ENCODE results near the gene PYGB. TPM values are rescaled to one million over a fixed set of nuclear protein-coding genes. Genes with fewer than 3 reads are reported as not detected.

Gene PYGB
- total RNA-seq, 1 experiment from 2014 or later, result 258 TPM

DNA sequence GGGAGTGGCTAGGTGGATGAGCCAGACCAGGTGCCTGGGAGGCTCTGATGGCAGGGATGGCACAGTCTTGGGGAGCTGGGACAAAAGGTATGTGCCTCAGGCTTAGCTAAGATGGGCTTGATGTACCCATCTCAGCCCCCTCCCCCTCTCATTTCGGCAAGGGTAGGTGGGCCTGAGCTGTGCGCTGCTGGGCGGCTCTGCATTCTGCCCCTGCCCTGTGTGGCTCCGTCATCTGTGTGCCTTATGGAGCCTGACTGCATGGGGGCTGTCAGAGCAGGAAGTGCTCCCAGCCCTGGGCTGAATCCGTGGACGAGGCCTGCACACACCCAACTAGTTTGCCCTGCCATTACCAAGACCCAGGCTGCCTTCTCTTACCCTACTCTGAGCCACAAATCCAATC, 54.7 kb downstream of the PYGB start:
- CTCF ChIA-PET, result no interaction called here
- no peak overlapping the region for H3K27ac Mint-ChIP-seq (ENCODE audit: unreplicated experiment)
- no peaks in the 10 kb centered on the region for H3K4me1 Mint-ChIP-seq (ENCODE audit: low read depth, unreplicated experiment)
- H3K36me3 Mint-ChIP-seq (ENCODE audit: insufficient read depth, unreplicated experiment), result peaks cover 49% of the 10 kb centered on the region
- H3K27me3 Mint-ChIP-seq (ENCODE audit: unreplicated experiment), result no peaks in the 10 kb centered on the region
- no peaks in the 10 kb centered on the region for H3K9me3 Mint-ChIP-seq (ENCODE audit: low read depth, unreplicated experiment)
- TF ChIP-seq, protein P1, sequence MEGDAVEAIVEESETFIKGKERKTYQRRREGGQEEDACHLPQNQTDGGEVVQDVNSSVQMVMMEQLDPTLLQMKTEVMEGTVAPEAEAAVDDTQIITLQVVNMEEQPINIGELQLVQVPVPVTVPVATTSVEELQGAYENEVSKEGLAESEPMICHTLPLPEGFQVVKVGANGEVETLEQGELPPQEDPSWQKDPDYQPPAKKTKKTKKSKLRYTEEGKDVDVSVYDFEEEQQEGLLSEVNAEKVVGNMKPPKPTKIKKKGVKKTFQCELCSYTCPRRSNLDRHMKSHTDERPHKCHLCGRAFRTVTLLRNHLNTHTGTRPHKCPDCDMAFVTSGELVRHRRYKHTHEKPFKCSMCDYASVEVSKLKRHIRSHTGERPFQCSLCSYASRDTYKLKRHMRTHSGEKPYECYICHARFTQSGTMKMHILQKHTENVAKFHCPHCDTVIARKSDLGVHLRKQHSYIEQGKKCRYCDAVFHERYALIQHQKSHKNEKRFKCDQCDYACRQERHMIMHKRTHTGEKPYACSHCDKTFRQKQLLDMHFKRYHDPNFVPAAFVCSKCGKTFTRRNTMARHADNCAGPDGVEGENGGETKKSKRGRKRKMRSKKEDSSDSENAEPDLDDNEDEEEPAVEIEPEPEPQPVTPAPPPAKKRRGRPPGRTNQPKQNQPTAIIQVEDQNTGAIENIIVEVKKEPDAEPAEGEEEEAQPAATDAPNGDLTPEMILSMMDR (IDR thresholded peaks at IDR 0.05; ENCODE audit: unreplicated experiment), result no peak
- DNase-seq, result no peak
- intact Hi-C loops (cut with micrococcal nuclease; ENCODE audit: unreplicated experiment), result no loop called here
- no TSS peak for BruUV-seq (replicated peaks)
- no peak overlapping the region for H3K4me3 Mint-ChIP-seq (ENCODE audit: low read depth, unreplicated experiment)

DNA sequence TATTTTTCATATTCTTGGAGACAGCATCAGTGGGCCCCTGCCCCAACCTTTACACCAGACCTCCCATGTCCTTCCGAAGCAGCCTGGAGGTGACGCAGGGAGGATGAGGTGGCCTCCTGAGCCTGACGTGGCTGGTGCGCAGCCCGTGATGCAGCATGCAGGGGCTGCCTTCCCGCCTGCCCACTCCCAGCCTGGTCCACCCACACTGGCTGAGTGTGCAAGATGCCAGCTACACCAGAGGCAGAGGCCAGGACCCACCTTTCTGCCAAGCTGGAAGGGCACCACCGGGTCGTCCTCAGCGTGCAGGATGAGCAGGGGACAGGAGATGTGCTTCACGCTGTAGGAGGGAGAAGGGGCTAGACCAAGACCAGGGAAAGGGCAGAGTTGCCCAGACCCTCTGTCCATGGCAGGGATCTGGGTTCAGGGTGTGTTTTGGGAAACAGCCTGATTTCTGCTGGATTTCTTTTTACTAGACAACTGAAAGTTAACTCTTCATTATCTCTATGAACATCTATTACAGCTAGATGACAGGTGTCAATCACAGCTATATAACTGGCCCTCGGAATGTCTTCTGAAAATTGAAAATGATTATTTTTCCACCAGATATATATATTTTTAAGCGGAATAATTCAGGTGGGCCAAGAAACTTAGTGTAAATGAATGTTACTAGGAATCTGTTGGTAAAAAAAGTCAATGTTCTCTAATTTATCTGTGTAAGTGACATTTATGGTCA, 55.6 kb downstream of the PYGB start:
- Mint-ChIP-seq H3K27me3 (ENCODE audit: unreplicated experiment) (no peaks in the 10 kb centered on the region), H3K4me1 (ENCODE audit: low read depth, unreplicated experiment) (no peaks in the 10 kb centered on the region), H3K4me3 (ENCODE audit: low read depth, unreplicated experiment) (no peak overlapping the region), H3K9me3 (ENCODE audit: low read depth, unreplicated experiment) (no peaks in the 10 kb centered on the region), H3K36me3 (ENCODE audit: insufficient read depth, unreplicated experiment) (peaks cover 42% of the 10 kb centered on the region), H3K27ac (ENCODE audit: unreplicated experiment) (no peak overlapping the region)
- CTCF ChIA-PET, result no interaction called here
- TF ChIP-seq, protein P1 (IDR thresholded peaks at IDR 0.05; ENCODE audit: unreplicated experiment), result no peak
- no TSS peak for BruUV-seq (replicated peaks)
- intact Hi-C loops (cut with micrococcal nuclease; ENCODE audit: unreplicated experiment), result no loop called here
- DNase-seq, result no peak

DNA sequence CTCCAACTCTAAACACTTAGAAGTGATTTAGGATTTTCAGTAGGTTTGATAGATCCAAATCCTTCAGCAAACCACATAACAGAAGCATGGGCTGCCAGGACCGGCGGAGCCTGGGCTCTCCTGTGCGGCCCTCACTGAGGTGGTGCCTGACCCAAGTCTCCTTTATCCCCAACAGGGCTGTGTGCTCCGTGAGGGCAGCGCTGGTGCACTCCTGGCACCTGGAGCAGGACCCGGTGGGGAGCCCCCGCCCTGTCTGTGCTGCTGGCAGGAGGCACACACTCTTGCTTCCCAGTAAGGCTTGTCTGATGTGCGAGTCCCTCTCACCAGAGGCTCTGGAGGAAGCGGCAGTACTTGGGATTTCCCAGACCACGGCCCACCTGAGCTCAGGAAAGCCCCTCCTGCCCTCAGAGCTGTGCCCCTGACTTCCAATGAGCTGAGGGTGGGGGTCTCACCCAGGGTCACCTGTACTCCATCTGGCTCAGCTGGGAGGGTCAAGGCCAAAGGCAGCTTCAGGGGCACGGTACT, 56.2 kb downstream of the PYGB start:
- Mint-ChIP-seq H3K4me1 (ENCODE audit: low read depth, unreplicated experiment) (no peaks in the 10 kb centered on the region), H3K9me3 (ENCODE audit: low read depth, unreplicated experiment) (no peaks in the 10 kb centered on the region), H3K27ac (ENCODE audit: unreplicated experiment) (no peak overlapping the region), H3K27me3 (ENCODE audit: unreplicated experiment) (no peaks in the 10 kb centered on the region), H3K4me3 (ENCODE audit: low read depth, unreplicated experiment) (no peak overlapping the region), H3K36me3 (ENCODE audit: insufficient read depth, unreplicated experiment) (peaks cover 42% of the 10 kb centered on the region)
- no peak for DNase-seq
- intact Hi-C loops (cut with micrococcal nuclease; ENCODE audit: unreplicated experiment), result no loop called here
- TF ChIP-seq, protein P1 (IDR thresholded peaks at IDR 0.05; ENCODE audit: unreplicated experiment), result no peak
- CTCF ChIA-PET, result no interaction called here
- no TSS peak for BruUV-seq (replicated peaks)

DNA sequence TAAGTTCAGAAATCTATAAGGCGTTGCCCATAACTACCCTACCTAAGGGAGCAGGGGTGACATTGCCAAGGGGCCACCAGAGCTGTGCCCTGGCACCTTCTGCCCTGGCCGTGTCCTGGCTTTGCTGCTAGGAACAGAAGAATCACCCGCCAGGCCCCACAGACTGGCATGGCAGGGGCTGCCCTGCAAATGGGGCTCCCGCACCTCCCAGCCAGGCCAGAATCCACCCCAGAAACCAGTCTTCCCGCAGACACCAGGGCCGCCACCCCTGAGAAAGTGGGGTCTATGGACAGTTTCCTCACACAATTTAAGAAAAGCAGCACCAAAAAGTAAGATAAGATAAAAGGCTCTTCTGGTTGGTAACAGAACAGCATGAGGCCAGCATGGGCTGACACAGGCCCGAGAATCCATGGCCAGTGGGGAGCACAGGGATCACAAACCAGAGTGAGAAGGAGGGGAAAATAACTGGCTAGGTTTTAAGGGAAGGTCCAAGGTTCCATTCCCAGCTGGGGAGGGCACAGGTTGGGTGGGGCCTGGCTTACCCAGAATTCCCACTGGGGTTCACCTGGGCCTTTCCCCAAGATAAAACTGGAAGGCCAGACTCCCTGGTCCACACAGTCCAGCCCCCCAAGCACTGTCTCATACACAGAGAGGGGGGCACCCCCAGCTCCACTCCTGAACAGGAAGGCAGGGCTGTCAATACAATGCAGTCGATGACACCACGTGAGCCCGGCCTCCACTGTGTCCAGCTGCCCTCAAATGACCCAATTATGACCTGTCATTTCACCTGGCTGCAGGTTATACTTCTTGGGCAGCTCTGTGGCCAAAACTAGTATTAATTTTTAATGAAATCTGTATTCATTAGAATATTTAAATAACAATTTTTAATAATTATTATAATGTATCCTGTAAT, 59.4 kb downstream of the PYGB start:
- no peak for DNase-seq
- no peaks in the 10 kb centered on the region for H3K9me3 Mint-ChIP-seq (ENCODE audit: low read depth, unreplicated experiment)
- TF ChIP-seq, protein P1 (IDR thresholded peaks at IDR 0.05; ENCODE audit: unreplicated experiment), result no peak
- no peak overlapping the region for H3K27ac Mint-ChIP-seq (ENCODE audit: unreplicated experiment)
- BruUV-seq (replicated peaks), result no TSS peak
- H3K4me1 Mint-ChIP-seq (ENCODE audit: low read depth, unreplicated experiment), result peaks cover 11% of the 10 kb centered on the region
- no peak overlapping the region for H3K4me3 Mint-ChIP-seq (ENCODE audit: low read depth, unreplicated experiment)
- no peaks in the 10 kb centered on the region for H3K27me3 Mint-ChIP-seq (ENCODE audit: unreplicated experiment)
- CTCF ChIA-PET, result no interaction called here
- intact Hi-C loops (cut with micrococcal nuclease; ENCODE audit: unreplicated experiment), result no loop called here
- H3K36me3 Mint-ChIP-seq (ENCODE audit: insufficient read depth, unreplicated experiment), result peaks cover 20% of the 10 kb centered on the region
